Hematopoietic multipotent progenitor cell treated with erythropoietin and hydrocortisone succinate and interleukin-3 and kit ligand, for 6 days (in vitro differentiated cells): ENCODE results near the gene COX4I1.
"Not testable (repeated sequence)": the region's sequence is repeated elsewhere in the genome, so short reads cannot be mapped to it uniquely, and the experiment has no call there.

Experiments
- DNase-seq: peaks from one replicate; pipeline ENCODE4 v3.0.0-alpha.2; 2015

COX4I1 gene

GRCh38 chr16:85805442-85806045 lies 6.0 kb downstream of the COX4I1 start:
- DNase-seq: no peak

GRCh38 chr16:85806539-85806938 lies 7.0 kb downstream of the COX4I1 start:
- no peak for DNase-seq

GRCh38 chr16:85807340-85807739 lies 7.8 kb downstream of the COX4I1 start:
- DNase-seq: not testable (repeated sequence)

- DNase-seq: not testable (repeated sequence)
Measured at GRCh38 chr16:85808104-85808503, 8.6 kb downstream of the COX4I1 start.

- no peak for DNase-seq
Measured at GRCh38 chr16:85808926-85809325, 9.4 kb downstream of the COX4I1 start.

- DNase-seq: no peak
Measured at GRCh38 chr16:85809645-85810044, 10.2 kb downstream of the COX4I1 start.

GRCh38 chr16:85810097-85810741 lies 10.7 kb downstream of the COX4I1 start:
- no peak for DNase-seq

- no peak for DNase-seq
Measured at GRCh38 chr16:85810742-85811115, 11.2 kb downstream of the COX4I1 start.

GRCh38 chr16:85812031-85812807 lies 12.7 kb downstream of the COX4I1 start:
- DNase-seq: no peak

GRCh38 chr16:85812811-85813700 lies 13.6 kb downstream of the COX4I1 start:
- DNase-seq: no peak

- no peak for DNase-seq
Measured at GRCh38 chr16:85816159-85816558, 16.7 kb downstream of the COX4I1 start.

GRCh38 chr16:85817195-85817594 lies 17.7 kb downstream of the COX4I1 start:
- not testable (repeated sequence) for DNase-seq

- peak; percentile 90 for DNase-seq
Measured at GRCh38 chr16:85819245-85819644, 19.8 kb downstream of the COX4I1 start.

- no peak for DNase-seq
Measured at GRCh38 chr16:85819771-85820170, 20.3 kb downstream of the COX4I1 start.

GRCh38 chr16:85820604-85821372 lies 21.3 kb downstream of the COX4I1 start:
- no peak for DNase-seq

- DNase-seq: peak; percentile 87
Measured at GRCh38 chr16:85821390-85822135, 22.1 kb downstream of the COX4I1 start.

GRCh38 chr16:85822145-85822544 lies 22.6 kb downstream of the COX4I1 start:
- no peak for DNase-seq

- DNase-seq: no peak
Measured at GRCh38 chr16:85823328-85823920, 23.9 kb downstream of the COX4I1 start.

GRCh38 chr16:85824161-85825135 lies 25.0 kb downstream of the COX4I1 start:
- no peak for DNase-seq

GRCh38 chr16:85825326-85825725 lies 25.8 kb downstream of the COX4I1 start:
- DNase-seq: no peak
